Nephron (organoid): ENCODE data around the gene SNRPB2.

ENCODE experiments used
- H3K27ac Mint-ChIP-seq, 3 experiments: 2 replicates each; pipeline ENCODE4 v1.8.0; 2020; ENCODE audit warnings: mixed read lengths in 3 of 3, mild to moderate bottlenecking in 2 of 3, moderate library complexity in 1 of 3
- H3K27me3 Mint-ChIP-seq: 2 replicates; pipeline ENCODE4 v1.8.0; 2021; ENCODE audit warnings: low read depth, mild to moderate bottlenecking, moderate library complexity, mixed read lengths
- H3K36me3 Mint-ChIP-seq: 2 replicates; pipeline ENCODE4 v1.8.0; 2020; ENCODE audit warnings: low read depth, mixed read lengths
- H3K4me1 Mint-ChIP-seq: 2 replicates; pipeline ENCODE4 v1.8.0; 2020; ENCODE audit warnings: mixed read lengths
- H3K4me3 Mint-ChIP-seq, 3 experiments: 2 replicates each; pipeline ENCODE4 v1.8.0; 2020; ENCODE audit warnings: mild to moderate bottlenecking in 3 of 3, mixed read lengths in 3 of 3, moderate library complexity in 2 of 3
- H3K9me3 Mint-ChIP-seq: 2 replicates; pipeline ENCODE4 v1.8.0; 2020; ENCODE audit warnings: mixed read lengths
- TF ChIP-seq, protein P1 (sequence below), 3 experiments: fragments of 200-600 bp; sonication (generic); IDR thresholded peaks; one replicate each; pipeline ENCODE4 v1.5.0; 2021; ENCODE audit warnings: antibody characterized with exemption in 3 of 3; ENCODE audit not compliant: unreplicated experiment in 3 of 3

Gene SNRPB2

DNA sequence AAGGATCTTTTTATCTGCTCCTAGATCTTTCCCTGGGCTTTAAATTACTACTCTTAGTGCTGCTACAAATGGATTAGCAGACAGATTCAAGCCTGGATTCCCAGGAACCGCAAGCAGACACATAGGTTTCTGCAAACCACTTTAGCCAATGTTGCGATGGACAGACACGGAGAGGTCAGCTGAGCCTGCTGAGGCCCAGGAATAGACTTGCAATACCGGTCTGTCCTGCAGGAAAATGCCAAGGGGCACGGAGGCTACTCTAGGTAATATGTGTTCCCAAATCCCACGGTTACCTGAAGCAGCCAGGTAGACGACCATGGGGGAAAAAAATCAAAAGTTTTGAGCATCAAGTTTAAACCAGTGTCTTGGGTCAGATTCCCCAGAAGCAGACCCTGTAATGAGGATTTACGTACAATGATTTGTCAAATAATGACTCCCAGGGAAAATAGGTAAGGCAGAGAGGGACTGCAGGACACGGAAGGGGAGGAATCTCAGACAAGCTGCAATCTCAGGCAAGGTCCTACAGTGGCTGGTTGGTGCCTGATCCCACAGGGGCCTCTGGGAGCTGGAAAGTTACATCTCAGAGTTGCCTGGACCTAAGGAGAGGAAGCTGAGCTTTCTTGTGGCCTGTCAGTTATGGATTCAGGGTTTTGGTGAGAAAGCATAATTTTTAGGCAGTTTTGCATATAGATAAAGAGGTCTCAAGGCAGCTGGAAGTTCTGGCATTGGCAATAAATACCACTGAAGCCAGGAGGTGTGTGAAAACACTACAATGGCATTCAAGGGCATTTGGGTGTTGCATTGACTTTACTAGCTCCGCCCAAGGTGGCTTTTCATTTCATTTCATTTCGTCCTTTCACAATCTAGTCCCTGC, 30.8 kb downstream of the SNRPB2 start:
- peaks cover 6% of the 10 kb centered on the region for H3K9me3 Mint-ChIP-seq
- TF ChIP-seq, protein P1, sequence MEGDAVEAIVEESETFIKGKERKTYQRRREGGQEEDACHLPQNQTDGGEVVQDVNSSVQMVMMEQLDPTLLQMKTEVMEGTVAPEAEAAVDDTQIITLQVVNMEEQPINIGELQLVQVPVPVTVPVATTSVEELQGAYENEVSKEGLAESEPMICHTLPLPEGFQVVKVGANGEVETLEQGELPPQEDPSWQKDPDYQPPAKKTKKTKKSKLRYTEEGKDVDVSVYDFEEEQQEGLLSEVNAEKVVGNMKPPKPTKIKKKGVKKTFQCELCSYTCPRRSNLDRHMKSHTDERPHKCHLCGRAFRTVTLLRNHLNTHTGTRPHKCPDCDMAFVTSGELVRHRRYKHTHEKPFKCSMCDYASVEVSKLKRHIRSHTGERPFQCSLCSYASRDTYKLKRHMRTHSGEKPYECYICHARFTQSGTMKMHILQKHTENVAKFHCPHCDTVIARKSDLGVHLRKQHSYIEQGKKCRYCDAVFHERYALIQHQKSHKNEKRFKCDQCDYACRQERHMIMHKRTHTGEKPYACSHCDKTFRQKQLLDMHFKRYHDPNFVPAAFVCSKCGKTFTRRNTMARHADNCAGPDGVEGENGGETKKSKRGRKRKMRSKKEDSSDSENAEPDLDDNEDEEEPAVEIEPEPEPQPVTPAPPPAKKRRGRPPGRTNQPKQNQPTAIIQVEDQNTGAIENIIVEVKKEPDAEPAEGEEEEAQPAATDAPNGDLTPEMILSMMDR (IDR thresholded peaks at IDR 0.05; ENCODE audit: unreplicated experiment in 3 of 3), result no peak
- H3K27me3 Mint-ChIP-seq, result peaks cover 4% of the 10 kb centered on the region
- H3K27ac Mint-ChIP-seq, result peak overlapping the region; percentile 19 to 91 (median 33)
- peak overlapping the region in 2 of 3 experiments; percentile 10 to 11 for H3K4me3 Mint-ChIP-seq
- peaks cover 32% of the 10 kb centered on the region for H3K4me1 Mint-ChIP-seq
- no peaks in the 10 kb centered on the region for H3K36me3 Mint-ChIP-seq

DNA sequence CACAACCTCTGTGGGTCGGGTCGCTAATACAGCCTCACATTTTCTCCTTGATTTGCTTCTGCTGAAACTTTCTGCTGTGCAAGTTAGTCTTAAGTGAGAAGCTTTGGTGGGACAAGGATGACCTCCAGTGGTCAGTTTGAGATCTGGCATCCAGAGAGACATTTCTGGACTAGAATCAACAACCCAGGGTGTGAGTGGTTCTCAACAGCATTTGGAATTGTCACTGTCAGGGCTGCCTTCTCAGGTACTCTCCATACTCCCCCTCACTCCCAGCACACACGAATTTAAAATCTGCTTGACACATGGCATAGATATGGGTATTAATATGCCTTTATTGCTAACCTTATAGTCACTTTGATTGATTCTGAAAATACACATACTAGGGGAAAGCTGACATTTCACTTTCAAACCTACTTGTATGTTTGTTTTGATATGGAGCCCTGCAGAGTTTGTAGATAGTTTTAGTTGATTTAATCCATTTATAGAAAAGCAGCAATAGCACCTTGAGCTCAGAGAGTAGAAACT, 31.5 kb downstream of the SNRPB2 start:
- peak overlapping the region in 1 of 3 experiments; percentile 10 for H3K4me3 Mint-ChIP-seq
- peaks cover 4% of the 10 kb centered on the region for H3K27me3 Mint-ChIP-seq
- H3K36me3 Mint-ChIP-seq, result no peaks in the 10 kb centered on the region
- peaks cover 1% of the 10 kb centered on the region for H3K9me3 Mint-ChIP-seq
- H3K4me1 Mint-ChIP-seq, result peaks cover 32% of the 10 kb centered on the region
- peak overlapping the region; percentile 19 to 91 (median 33) for H3K27ac Mint-ChIP-seq
- TF ChIP-seq, protein P1 (IDR thresholded peaks at IDR 0.05; ENCODE audit: unreplicated experiment in 3 of 3), result peak; percentile 76 to 84 (median 83)

DNA sequence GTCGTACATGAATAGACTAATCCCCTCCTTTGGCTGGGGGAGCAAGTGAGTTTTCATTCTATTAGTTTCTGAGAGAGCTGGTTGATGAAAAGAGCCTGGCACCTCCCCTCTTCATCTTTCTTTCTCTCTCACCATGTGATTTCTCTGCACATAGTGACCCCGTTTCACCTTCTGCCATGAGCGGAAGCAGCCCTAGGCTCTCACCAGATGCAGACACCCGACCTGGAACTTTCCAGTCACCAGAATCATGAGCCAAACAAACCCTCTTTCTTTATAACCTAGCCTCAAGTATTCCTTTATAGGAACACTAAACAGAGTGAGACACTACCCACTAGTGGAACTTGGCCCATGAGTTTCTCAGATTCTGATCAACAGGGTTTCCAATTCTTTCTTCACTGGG, 34.7 kb downstream of the SNRPB2 start:
- Mint-ChIP-seq H3K4me1 (peaks cover 27% of the 10 kb centered on the region), H3K27ac (no peak overlapping the region), H3K36me3 (no peaks in the 10 kb centered on the region), H3K27me3 (peaks cover 4% of the 10 kb centered on the region), H3K4me3 (no peak overlapping the region), H3K9me3 (no peaks in the 10 kb centered on the region)
- TF ChIP-seq, protein P1 (IDR thresholded peaks at IDR 0.05; ENCODE audit: unreplicated experiment in 3 of 3), result no peak

DNA sequence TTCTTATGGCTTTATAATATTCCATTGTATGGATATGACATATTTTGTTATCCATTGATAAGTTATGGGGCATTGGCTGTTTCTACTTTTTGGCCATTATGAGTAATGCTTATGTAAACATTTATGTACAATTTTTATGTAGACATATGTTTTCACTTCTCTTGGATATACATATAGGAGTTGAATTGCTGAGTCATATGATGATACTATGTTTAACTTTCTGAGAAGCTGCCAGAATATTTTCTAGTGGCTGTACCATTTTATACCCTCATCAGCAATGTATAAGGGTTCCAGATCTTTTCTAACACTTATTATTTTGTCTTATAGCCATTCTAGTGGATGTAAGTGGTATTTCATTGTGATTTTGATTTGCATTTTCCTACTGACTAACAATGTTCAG, 41.4 kb downstream of the SNRPB2 start:
- no peak overlapping the region for H3K27ac Mint-ChIP-seq
- TF ChIP-seq, protein P1 (IDR thresholded peaks at IDR 0.05; ENCODE audit: unreplicated experiment in 3 of 3), result no peak

DNA sequence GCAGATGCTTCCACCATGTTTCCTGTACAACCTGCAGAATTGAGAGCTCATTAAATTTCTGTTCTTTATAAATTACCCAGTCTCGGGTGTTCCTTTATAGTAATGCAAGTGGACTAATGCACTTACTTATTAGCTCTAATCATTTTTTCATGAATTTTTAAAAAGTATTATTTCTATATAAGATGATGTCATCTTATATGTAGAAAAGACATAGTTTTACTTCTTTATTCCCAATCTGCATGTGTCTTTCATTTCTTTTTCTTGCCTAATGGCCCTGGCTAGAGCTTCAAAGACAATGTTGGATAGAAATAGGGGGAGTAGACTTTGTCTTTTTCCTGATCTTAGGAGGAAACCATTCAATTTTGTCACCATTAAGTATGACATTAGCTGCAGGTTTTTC, 46.1 kb downstream of the SNRPB2 start:
- TF ChIP-seq, protein P1 (IDR thresholded peaks at IDR 0.05; ENCODE audit: unreplicated experiment in 3 of 3), result no peak
- peaks cover 4% of the 10 kb centered on the region for H3K27me3 Mint-ChIP-seq
- no peak overlapping the region for H3K4me3 Mint-ChIP-seq
- no peaks in the 10 kb centered on the region for H3K36me3 Mint-ChIP-seq
- no peak overlapping the region for H3K27ac Mint-ChIP-seq
- no peaks in the 10 kb centered on the region for H3K4me1 Mint-ChIP-seq
- peaks cover 29% of the 10 kb centered on the region for H3K9me3 Mint-ChIP-seq

More for the DNA sequence above, 41.4 kb downstream of the SNRPB2 start:
- H3K27me3 Mint-ChIP-seq, result no peaks in the 10 kb centered on the region
- no peaks in the 10 kb centered on the region for H3K36me3 Mint-ChIP-seq
- no peaks in the 10 kb centered on the region for H3K4me1 Mint-ChIP-seq
- peaks cover 17% of the 10 kb centered on the region for H3K9me3 Mint-ChIP-seq
- H3K4me3 Mint-ChIP-seq, result no peak overlapping the region
